HG03108 (cell line): Measurements from ENCODE around the gene KLHL18.

ENCODE experiments used
- ATAC-seq: cut with Tn5 transposase; IDR thresholded peaks from one replicate; pipeline ENCODE4 v1.9.1; 2021; ENCODE audit warnings: moderate library complexity; ENCODE audit not compliant: unreplicated experiment

KLHL18 gene

GRCh38 chr3:47392933-47393332 lies 110.2 kb downstream of the KLHL18 start:
- ATAC-seq = no peak

- no peak for ATAC-seq
Measured at GRCh38 chr3:47394140-47394870, 111.6 kb downstream of the KLHL18 start.

GRCh38 chr3:47394881-47395280 lies 112.1 kb downstream of the KLHL18 start:
- ATAC-seq = no peak
